D721Med (cell line): Measurements from ENCODE around the gene TNP2.

Experiments
- DNase-seq: peaks from one replicate; pipeline ENCODE4 v3.0.0; 2011; ENCODE audit warnings: low spot score; ENCODE audit not compliant: insufficient read length
- FAIRE-seq: peaks from 2 replicates; lab custom pipeline; 2011; peaks lifted over from hg19 to GRCh38; lab: Jason Lieb, UNC
- TF ChIP-seq, protein P1 (sequence below): IDR thresholded peaks from 2 replicates; pipeline ENCODE4 v1.5.1; 2012; ENCODE audit warnings: mild to moderate bottlenecking, control low read depth; ENCODE audit not compliant: insufficient read depth; ENCODE audit errors: missing control alignments

The TNP2 gene

DNA sequence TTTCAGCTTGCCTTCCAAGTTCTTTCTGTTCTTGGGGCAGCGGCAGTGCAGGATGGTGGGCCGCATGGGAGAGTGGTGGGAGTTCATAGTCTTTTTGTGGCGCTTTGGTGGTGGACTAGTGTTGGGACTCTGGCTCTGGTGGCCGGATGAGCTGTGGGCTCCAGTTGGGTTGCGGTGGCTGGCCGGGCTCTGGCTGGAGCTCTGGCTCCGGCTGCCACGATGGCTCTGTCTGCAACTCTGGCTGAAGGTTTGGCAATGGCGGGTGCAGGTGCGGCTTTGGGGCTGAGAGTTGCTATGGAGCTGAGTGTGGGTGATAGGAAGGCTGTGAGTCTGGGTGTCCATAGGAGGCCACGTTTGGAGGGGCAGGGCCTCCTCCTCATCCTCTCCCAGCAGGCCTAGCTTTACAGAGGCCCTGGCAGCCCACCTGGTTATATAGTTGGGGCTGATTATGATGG, at the start of gene TNP2:
Gene TNP2 (minus strand): TSS at position 405 of the 455 bp plus-strand sequence. CDS start 63 bp downstream, at position 342.
- DNase-seq (no peak), FAIRE-seq (no peak)
- TF ChIP-seq, protein P1, sequence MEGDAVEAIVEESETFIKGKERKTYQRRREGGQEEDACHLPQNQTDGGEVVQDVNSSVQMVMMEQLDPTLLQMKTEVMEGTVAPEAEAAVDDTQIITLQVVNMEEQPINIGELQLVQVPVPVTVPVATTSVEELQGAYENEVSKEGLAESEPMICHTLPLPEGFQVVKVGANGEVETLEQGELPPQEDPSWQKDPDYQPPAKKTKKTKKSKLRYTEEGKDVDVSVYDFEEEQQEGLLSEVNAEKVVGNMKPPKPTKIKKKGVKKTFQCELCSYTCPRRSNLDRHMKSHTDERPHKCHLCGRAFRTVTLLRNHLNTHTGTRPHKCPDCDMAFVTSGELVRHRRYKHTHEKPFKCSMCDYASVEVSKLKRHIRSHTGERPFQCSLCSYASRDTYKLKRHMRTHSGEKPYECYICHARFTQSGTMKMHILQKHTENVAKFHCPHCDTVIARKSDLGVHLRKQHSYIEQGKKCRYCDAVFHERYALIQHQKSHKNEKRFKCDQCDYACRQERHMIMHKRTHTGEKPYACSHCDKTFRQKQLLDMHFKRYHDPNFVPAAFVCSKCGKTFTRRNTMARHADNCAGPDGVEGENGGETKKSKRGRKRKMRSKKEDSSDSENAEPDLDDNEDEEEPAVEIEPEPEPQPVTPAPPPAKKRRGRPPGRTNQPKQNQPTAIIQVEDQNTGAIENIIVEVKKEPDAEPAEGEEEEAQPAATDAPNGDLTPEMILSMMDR = no peak

DNA sequence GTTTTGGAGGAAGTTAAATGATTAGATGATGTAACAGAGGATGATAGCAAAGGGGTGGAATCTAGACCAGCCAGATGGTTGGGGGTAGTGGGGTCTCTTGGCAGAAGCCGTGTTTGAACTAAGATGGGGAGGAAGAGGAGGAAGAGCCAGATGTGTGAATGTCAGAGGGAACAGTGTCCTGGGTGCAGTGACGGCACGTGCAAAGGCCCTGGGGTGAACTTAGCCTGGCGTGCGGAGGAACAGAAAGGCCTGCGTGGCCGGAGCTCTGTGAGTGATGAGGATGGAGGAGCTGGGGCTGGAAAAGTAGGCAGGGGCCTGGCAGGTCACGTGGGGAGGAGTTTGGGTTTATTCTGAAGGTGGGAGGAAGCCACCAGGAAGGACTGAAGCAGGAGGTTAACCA, 49.7 kb upstream of the TNP2 start:
- no peak for FAIRE-seq
- TF ChIP-seq, protein P1 = no peak

DNA sequence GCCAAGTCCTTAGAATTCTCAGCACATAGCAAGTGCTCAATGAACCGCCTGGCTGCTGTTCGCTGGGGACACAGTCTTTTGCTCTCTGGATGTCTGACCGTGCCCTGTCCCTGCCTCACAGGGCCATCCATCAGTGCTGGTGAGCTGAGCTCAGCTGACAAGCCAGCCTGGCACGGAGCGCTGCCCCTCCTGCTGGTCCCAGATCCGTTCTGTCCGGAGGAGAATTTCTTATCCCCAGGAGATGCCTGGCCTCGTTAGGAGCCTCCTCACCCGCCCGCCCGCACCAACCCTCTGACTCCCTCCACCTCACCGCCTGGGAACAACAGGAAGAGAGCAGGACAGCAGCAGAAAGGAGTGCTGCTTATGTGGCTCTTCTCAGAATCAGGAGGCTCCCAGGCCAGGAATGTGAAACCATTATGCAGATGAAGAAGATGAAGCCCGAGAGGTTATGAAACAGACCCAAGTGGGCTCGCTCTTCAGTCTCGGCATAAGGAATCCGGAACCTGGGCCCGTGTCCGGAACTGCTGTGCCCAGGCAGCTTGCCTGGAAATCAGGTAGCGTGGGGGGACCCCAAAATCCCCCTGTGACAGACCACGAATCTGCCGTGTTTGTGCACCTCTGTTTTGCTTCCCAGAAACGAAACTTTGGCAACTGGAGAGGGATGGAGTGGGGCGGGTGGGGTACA, 47.3 kb upstream of the TNP2 start:
- TF ChIP-seq, protein P1 = no peak
- FAIRE-seq = no peak
- DNase-seq = no peak

More for the DNA sequence above, 49.7 kb upstream of the TNP2 start:
- DNase-seq = no peak

DNA sequence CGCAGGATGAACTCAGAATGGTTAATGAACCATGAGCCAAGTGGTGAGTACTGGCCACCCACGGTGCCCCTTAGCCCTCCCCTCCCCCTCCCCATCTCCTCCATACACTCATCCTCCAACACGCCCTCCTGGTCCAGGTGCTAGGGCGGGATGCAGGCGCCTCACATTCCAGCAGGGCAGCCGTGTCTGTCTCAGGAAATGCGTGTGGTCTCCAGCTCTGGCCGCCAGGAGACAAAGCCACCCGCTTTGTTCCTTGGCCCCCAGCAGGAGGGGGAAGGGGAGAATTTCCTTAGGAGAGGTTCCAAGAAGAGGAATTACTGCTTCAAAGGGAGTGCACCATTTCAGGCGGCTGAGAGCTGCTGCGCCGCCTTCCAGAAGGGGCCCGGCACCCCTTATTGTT, 46.4 kb upstream of the TNP2 start:
- DNase-seq (no peak), FAIRE-seq (no peak)
- TF ChIP-seq, protein P1 = no peak

DNA sequence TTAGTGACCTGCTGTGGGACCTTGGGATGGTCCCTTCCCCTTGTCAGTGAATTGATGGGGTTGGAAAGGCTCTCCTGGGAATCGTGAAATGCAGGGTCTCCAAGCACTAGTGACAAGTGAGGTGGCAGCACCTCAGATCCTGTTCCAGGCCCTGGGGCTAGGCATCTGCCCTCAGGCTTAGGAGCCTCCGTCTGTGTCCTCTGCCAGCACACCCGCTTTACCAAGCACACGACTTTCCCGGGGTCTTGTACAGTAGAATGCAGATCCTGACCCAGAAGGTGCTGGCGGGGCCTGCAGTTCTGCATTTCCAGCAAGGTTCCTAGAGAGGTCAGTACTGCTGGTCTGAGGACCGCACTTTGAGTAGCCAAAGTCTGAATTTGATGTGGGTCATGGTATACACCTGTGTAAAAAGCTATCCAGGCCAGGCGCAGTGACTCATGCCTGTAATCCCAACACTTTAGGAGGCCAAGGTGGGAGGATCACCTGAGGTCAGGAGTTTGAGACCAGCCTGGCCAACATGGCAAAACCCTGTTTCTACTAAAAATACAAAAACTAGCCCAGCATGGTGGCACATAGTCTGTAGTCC, 45.3 kb upstream of the TNP2 start:
- FAIRE-seq (no peak), DNase-seq (no peak)
- TF ChIP-seq, protein P1 = no peak

DNA sequence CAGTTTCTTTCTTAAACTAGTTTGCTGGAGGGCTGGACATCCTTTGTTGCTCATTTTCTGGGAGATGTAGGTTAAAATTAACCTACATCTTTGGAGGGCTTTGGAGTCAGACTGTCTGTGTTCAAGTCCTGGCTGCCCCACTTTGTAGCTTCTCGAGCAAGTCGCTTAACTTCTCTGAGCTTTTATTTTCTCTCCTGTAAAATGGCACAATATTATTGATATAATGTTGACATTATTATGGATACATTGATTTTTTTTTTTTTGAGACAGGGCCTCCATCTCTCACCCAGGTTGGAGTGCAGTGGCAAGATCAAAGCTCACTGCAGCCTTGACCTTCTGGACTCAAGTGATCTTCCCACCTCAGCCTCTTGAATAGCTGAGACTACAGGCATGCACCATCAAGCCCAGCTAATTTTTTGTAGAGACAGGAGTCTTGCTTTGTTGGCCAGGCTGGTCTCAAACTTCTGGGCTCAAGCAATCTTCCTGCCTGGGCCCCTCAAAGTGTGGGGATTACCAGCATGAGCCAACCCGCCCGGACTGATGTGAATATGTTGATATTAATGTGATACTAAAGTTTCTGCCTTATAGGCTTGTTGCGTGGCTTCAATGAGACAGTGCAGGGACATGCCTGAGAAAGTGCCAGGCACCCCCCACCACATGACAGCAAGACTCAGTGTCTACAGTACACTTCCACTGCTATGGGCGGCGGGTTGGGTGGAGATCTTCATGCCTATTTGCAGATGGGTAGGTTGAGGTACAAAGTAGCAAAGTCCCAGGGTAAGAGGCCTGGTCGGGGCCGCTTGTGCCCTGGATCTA, 44.6 kb upstream of the TNP2 start:
- TF ChIP-seq, protein P1 = no peak
- no peak for FAIRE-seq

More for the DNA sequence above, 44.6 kb upstream of the TNP2 start:
- DNase-seq = no peak
